Measurements from ENCODE around the gene KCNV2.
A peak's percentile ranks its signal among the peaks of the same experiment; 100 is the strongest.

Gene KCNV2

GRCh38 chr9:2720179-2720654 lies 2.9 kb downstream of the KCNV2 start:
- no peak for DNase-seq (ENCODE audit: low spot score)

DNA sequence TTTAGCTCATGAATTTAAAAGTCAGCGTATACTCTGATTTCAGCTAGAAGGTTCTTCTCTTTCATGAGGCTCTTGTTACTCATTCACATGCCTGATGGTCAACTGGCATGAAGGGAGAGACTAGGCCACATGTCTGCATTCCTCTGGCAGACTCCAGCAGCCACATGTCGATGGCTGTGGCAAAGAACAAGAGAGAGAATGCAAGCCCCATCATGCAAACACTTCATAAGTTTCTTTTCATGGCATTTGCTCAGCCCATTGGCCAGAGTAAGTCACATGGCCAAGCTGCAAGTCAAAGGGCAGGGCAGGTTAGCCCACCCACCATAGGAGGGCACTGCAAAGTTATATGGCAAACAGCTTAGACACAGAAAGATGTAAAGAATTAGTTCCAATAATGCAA lies 5.4 kb downstream of the KCNV2 start:
- peak; percentile 49 for DNase-seq (ENCODE audit: low spot score)

GRCh38 chr9:2723376-2724065 lies 6.2 kb downstream of the KCNV2 start:
- DNase-seq (ENCODE audit: low spot score): no peak

DNA sequence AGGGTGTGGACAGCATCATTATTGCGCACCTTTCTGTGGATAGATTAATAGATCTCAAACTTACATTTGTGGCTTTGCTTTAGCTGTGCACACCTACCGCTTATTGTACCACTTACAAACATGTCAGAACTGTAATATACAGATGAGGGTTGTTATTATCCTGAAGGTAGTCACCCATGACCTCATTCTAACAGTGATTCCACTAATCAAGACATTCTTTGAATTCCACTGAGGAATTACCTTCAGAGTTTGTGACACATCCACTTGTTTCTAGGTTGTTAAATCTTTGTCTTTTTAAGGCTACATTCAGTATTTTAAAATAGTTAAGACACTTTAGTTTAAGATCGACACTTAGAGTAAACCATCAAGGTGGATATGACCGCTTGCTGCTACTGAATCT lies 7.8 kb downstream of the KCNV2 start:
- no peak for DNase-seq (ENCODE audit: low spot score)

DNA sequence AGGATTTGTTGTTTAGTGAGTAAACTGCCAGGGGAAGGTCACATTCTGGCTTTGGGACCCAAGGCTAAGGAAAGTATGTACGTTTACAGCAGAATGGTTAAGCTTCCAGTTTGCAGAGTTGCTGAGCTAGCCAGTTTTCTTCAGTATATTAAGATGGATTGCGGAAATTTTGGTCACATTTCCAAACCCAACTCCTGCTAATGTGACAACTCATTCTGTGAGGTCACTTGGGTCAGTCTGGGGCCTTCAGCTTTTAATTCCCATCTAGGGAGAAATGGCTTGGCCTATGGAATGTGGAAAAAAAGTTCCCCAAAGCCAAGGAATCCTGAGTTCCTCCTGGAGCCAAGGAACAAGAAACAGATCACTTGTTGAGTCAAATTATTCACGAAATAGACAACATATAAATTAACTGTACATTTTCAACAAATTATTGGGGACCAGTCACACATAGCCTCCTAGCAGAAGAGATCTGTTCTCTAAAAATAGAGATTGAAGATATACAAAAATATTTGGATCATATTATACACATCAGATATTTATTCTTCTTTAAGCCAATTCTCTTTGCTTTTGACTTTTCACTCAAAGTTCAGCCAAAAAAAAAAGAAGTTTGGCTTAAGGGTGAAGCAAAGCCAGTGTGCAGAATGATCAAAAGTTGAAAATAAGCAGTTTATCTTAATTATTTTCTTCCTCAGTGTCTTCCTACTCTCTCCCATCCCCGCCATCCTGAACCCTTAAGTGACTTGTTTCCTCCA lies 8.8 kb downstream of the KCNV2 start:
- no peak for DNase-seq (ENCODE audit: low spot score)

DNA sequence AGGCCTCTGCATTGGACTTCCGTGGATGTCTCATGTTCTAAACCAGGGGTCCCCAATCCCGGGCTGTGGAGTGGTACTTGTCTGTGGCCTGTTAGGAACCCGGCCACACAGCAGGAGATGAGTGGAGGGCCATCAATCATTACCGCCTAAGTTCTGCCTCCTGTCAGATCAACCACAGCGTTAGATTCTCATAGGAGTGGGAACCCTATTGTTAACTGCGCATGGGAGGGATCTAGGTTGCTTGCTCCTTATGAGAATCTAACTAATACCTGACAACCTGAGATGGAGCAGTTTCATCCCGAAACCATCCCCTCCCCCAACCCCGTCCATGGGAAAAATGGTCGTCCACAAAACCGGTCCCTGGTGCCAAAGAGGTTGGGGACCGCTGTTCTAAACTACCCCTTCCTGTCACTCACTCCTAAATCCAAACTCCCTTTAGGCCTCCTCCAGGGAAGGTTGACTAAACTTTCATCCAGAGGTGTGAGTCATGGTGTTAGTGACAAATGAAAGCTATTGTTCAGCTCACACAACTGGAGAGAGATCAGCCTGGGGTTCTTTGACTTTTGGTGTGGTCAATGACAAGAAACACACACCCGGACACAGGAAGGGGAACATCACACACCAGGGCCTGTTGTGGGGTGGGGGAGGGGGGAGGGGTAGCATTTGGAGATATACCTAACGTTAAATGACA lies 9.5 kb downstream of the KCNV2 start:
- no peak for DNase-seq (ENCODE audit: low spot score)

DNA sequence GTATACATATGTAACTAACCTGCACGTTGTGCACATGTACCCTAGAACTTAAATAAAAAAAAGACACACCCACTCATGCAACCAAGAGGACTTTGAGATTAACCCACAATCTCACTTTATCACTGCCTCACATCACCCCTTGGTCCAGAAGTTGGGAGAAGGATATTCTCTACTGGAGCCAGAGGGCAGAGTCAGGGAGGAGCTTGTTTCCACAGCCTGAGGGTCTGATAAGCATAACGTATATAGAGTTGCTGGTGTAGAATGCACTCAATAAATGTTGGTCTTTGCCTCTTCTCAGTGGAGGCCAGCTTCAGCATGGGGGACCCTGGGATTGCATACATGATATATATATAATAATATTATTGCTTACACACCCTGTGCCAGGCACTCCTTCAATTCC lies 10.1 kb downstream of the KCNV2 start:
- DNase-seq (ENCODE audit: low spot score): no peak

DNA sequence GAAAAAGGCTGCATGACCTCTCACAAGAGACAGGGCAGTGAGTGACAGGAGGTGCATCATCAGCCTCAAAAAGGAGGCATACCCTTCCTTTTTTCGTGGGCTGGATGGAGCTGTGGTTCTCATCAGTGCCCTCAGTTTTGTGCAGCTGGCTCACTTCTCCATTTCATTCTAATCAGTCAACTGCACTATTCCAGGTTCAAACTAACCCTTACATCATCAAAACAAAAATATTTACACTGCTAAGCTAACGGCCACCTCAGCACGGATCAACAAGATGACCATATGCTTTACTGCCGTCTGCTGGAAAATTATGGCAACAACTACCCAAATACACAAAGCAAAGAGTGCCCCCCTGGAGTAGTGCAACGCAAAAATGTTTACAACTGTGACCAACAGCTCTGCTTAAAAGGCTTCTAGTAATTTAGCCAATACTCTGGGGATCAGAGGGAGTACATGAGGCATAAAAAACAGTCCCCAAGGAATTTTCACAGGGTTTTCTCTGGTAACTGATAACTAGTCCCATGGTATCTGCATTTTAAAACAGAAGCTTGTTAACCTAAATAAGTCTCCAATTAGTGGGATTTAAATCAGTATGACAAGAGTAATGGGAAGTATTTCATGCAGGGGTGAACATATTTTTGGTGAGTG lies 10.8 kb downstream of the KCNV2 start:
- peak; percentile 95 for DNase-seq (ENCODE audit: low spot score)

DNA sequence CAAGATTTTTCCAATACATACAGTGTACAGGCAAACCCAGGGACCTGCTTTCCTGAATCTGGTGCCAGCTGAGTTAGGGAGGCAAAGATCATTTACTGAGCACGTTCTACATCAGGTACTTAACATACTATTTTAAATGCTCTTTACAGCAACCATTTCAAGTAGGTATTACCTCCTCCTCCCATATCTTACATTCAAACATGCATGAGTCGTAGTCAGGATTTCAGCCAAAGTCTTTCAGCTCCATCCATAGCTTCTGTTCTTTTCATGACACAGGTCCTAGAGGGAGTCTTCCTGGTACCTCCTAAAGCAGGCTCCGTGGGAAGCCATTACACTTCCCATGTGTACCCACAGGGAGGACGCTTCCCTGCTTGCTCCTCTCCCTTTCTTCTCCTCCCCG lies 11.7 kb downstream of the KCNV2 start:
- no peak for DNase-seq (ENCODE audit: low spot score)

GRCh38 chr9:2729721-2730120 lies 12.4 kb downstream of the KCNV2 start:
- DNase-seq (ENCODE audit: low spot score): no peak

- DNase-seq (ENCODE audit: low spot score): no peak
Observed at GRCh38 chr9:2730971-2731370, 13.7 kb downstream of the KCNV2 start.

GRCh38 chr9:2732492-2732891 lies 15.2 kb downstream of the KCNV2 start:
- no peak for DNase-seq (ENCODE audit: low spot score)

DNA sequence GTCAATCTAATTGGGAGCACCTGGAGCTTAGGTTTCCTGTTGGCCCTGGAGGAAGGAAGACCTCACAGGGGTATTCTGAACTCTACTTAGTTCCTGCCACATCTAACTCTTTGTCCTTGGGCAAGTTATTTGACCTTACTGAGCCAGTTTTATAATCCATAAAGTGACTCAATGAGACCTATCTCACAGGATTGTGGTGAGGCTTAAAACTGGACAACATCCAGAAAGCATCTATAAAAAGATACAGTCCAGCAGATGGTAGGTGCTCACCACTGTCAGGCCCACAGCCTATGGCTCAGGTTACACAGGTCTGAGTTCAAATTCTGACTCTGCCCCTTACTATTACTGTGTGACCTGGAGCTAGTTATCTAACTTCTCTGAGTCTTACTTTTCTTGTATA lies 23.3 kb downstream of the KCNV2 start:
- DNase-seq (ENCODE audit: low spot score): no peak

DNA sequence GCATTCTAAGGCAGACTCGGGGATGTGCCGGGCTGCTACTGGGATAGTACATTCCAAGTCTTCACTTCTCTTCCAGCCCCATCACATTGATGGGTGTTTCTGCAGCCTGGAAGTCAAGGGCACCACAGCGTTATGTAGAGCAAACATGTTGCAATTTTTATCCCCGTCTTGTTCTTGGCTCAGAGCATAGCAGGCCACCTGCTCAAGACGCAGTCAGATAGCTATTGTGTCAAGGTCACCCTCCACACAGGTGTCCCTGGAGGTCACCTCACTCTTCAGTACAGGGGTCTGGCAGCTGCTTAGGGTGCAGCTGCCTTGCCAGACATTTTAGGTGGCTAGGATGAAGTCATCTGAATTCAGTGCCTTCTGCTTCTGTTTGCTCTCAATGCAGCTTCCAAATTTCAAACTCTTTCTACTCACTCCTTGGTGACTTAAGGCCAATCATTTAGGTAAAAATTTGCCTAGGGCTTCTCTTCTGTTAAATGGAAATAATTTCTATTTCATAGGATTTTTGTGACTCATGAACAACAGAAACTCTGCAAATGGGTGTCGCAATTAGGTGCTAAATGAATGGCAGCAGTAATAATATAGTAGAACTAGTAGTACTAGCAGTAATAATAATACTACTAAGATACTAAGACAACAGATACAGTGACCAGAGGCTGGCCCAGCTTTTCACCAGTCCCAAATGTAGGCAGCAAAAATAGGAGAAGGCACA lies 24.3 kb downstream of the KCNV2 start:
- no peak for DNase-seq (ENCODE audit: low spot score)

DNA sequence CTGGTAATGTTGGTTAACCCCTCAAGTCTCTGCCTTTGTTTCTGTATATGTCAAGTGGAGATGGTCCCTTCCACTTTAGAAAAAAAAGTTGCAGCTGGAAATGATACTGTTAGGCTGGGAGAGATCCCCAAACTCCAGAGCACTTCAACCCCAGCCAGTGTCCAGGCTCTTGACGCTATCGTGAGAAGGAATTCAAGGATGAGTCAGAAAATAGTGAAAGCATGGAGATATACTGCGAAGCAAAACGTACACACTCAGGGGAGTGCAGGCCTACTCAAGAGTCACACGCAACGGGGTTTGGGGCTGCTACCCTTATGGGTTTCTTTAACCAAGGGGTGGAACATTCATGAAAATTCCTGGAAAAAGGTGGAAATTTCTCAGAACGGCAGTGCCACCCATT lies 24.9 kb downstream of the KCNV2 start:
- no peak for DNase-seq (ENCODE audit: low spot score)

DNA sequence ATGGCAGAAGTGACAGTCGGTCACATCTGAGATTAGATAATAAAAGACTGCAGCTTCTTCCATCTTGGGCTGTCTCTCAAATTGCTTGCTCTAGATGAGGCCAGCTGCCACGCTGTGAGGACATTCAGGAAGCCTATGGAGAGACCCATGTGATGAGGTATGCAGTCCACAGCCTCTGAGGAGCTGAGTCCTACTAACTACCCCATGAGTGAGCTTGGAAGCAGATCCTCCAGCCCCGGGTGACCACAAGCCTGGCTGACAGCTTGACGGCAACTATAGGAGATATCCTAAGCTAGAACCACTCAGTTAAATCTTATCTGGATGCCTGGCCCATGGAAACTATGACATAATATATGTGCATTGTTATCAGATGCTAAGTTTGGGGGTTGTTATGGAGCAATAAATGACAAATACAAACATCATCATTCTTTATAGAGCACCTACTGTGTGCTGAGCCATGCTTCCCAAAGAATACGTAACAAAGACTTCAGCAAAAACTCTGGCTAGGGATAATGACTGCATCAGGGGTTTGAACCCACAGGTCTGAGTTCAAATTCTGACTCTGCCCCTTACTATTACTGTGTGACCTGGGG lies 26.7 kb downstream of the KCNV2 start:
- DNase-seq (ENCODE audit: low spot score): no peak

DNA sequence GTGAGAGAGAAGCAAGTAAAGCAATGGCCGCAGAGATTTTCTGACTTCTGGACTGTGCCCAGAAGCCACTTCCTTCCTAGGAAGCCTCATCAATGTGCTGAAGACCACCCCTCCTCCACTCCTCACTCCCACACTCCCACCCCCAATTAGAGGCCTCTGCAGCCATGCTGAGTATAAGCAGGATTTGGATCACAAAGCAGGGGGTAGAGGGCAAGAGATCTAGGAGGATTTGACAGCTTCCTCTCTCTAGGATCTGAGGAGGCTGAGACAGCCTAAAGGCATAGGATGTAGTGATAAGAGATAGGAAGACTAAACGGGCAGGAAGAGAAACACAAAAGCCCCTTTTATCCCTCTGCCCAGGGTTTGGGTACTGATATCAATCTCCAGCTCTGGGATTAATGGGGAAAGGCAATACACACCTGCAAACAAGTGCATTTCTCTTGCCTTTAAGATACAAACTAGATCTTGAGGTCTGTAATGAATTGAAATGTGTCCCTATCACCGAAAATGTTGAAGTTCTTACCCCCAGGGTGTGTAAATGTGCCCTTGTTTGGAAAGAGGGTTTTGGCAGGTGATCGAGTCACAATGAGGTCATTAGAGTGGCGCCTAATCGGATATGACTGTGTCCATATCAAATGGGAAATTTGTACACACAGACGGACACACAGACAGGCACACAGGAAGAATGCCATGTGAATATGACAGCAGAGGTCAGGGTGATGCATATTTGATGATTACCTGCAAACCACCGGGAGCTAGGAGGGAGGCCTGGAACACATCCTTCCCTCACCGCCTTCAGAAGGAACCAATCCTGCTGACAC lies 28.5 kb downstream of the KCNV2 start:
- DNase-seq (ENCODE audit: low spot score): no peak

DNA sequence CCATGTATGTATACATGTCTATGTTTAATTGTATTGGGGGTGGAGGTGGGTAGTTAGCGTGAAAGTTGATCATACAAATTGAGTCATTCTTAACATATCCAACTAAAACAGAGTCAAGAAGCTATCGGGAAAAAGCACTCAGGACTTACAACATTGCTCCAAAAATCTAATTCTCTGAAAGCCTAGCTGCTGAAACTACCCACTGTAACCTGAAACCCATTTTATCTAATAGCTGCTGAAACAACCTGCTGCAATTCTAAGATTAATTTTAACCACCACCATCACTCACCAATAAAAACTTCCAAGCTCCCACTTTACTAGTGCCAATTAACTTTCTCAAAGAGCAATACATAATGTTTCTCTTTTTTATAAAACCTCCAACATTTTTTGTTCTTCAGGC lies 32.2 kb downstream of the KCNV2 start:
- DNase-seq (ENCODE audit: low spot score): no peak

- no peak for DNase-seq (ENCODE audit: low spot score)
Observed at GRCh38 chr9:2755285-2755684, 38.0 kb downstream of the KCNV2 start.

- no peak for DNase-seq (ENCODE audit: low spot score)
Observed at GRCh38 chr9:2758162-2758897, 41.0 kb downstream of the KCNV2 start.
